AG09309 (cell line): ENCODE results near the gene ZFP36L2.

Experiments used
- DNase-seq: peaks from one replicate; pipeline ENCODE4 v3.0.0-alpha.2; 2010; ENCODE audit warnings: low read depth
- H3K4me3 ChIP-seq: 2 replicates; pipeline ENCODE4 v1.5.1; 2011; ENCODE audit warnings: mild to moderate bottlenecking, low read depth, low read length, moderate library complexity; ENCODE audit not compliant: control insufficient read depth
- TF ChIP-seq, protein P1 (sequence below): IDR thresholded peaks from 2 replicates; pipeline ENCODE4 v1.5.1; 2011; ENCODE audit warnings: mild to moderate bottlenecking, low read depth, low read length, inconsistent platforms; ENCODE audit not compliant: insufficient read depth, control insufficient read depth; ENCODE audit errors: missing control alignments

The ZFP36L2 gene

GRCh38 chr2:43184339-43184895 lies 42.0 kb downstream of the ZFP36L2 start:
- TF ChIP-seq, protein P1, sequence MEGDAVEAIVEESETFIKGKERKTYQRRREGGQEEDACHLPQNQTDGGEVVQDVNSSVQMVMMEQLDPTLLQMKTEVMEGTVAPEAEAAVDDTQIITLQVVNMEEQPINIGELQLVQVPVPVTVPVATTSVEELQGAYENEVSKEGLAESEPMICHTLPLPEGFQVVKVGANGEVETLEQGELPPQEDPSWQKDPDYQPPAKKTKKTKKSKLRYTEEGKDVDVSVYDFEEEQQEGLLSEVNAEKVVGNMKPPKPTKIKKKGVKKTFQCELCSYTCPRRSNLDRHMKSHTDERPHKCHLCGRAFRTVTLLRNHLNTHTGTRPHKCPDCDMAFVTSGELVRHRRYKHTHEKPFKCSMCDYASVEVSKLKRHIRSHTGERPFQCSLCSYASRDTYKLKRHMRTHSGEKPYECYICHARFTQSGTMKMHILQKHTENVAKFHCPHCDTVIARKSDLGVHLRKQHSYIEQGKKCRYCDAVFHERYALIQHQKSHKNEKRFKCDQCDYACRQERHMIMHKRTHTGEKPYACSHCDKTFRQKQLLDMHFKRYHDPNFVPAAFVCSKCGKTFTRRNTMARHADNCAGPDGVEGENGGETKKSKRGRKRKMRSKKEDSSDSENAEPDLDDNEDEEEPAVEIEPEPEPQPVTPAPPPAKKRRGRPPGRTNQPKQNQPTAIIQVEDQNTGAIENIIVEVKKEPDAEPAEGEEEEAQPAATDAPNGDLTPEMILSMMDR = no peak
- H3K4me3 ChIP-seq = no peak overlapping the region

DNA sequence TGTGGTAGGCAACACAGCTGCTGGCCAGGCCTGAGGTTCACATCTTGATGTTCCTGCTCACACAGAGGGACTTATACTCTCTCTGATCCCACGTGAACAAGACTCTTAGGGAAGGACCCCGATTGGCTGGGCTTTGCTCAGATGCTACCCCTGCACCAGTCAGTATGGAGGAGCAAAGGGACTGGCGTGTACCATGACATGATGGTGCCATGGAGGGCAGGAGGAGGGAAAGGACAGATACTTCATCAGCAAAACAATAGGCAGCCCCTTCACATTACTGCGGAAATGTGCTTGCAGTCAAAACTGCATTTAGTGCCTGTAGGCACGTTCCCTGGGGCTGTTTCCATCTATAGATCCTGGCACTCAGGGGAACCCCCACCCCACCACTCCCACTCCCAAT lies 42.7 kb downstream of the ZFP36L2 start:
- no peak overlapping the region for H3K4me3 ChIP-seq
- TF ChIP-seq, protein P1 = no peak
- DNase-seq = no peak

More at GRCh38 chr2:43184339-43184895, 42.0 kb downstream of the ZFP36L2 start:
- peak; percentile 39 for DNase-seq

DNA sequence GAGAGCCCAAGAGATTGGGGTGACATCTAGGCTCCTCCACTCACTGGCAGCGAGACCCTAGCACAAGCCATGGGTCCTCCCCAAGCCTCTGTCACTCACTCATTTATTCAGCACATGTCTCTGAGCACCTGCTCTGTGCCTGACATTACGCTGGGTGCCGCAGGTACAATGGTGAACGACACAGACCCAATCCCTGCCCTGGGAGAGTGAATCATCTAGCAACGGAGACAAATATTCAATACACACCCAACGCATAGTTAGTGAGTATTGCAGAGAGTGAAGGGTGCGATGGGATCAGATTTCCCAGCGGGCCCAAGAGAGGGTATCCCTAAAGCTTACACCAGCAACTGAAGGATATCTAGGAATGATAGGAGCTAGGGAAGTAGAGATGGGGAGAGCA lies 45.5 kb downstream of the ZFP36L2 start:
- TF ChIP-seq, protein P1 = no peak
- no peak overlapping the region for H3K4me3 ChIP-seq
- DNase-seq = no peak

DNA sequence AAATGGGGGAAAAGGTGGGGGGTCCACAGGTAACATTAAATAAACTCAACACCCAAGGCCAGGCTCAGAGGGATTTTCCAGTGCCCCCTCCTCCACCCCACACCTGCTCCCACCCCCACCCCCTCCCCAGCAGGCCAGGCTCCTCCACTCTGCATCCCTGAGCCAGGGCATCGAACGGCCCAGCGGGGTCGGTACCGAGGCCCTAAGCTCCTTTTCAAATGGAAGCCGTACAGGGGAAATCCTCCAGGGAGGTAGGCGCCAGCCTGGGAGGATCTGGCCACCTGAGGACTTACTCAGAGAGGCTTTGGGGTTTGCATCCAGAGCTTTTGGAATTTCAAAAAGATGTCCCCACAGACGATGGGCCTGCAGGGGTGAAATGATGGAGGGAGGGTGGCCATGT lies 46.5 kb downstream of the ZFP36L2 start:
- TF ChIP-seq, protein P1 = no peak
- DNase-seq = no peak
- no peak overlapping the region for H3K4me3 ChIP-seq

- TF ChIP-seq, protein P1 = no peak
- peak; percentile 52 for DNase-seq
- no peak overlapping the region for H3K4me3 ChIP-seq
These were observed 47.5 kb downstream of the ZFP36L2 start for GRCh38 chr2:43178602-43179542.

DNA sequence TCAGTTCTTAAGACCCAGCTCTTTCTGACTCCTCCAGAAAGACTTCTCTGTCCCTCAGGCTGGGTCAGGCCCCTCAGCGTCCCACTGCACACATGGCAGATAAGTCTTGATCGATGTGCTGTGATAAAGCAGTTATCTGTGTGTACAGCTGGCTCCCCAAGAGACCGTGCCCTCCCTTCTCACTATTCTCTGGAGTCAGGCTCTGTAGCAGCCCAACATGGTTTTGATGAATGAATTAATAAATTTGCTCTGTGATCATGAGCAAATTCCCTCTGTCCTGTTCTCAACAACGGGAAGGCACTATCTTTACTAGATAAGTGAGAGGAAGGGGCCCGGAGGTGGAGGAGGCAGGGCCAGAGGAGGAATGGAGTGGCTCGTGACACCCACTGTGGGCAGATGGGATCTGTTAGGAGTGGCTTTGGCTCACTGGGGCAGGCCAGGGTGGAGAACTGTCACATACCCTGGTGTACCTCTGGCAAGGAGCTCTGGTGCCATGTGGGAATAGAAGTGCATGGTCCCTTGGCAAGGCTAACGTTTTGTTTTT lies 48.3 kb downstream of the ZFP36L2 start:
- TF ChIP-seq, protein P1 = no peak
- DNase-seq = no peak
- no peak overlapping the region for H3K4me3 ChIP-seq
